Measurements from ENCODE around the gene DMC1. TPM values are rescaled to one million over a fixed set of nuclear protein-coding genes. Genes with fewer than 3 reads are reported as not detected.

DMC1 gene
- total and polyA plus RNA-seq, 11 donors, result 0.12 to 2.4 (median 0.51) TPM

DNA sequence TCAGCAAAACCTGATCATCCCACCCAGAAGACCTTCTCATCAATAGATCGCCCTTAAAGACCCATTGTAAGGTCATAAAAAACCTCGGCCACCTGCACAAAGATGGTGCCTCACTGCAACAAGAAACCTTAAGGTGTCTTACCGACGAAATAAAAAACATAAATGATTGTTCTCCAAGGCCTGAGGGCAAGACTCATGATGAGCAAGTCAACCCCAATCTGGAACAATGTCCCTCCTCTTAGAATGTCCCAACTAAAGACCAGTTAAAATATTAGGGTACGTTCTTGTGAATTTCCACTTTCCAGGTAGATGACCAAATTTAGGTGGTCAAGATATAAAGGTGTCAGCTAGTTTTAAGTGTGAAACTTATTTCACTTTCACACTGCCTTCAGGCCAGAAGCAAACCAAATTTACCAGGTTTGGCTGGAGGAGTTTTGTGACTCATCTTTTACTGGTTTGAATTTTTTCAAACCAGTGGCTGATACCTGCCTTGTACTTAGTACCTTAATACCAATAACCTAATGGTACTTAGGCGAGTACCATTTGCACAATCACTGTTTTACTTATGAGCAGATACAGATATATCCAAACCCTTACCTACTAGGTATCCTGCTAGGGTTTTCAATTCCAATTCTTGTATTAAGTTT, 87.2 kb downstream of the DMC1 start:
- no peak overlapping the region for H3K27ac ChIP-seq
- DNase-seq, result no peak
- intact Hi-C loops (cut with DNase I), result no loop called here
- ATAC-seq, result no peak
- peaks cover 0 to 95% (median 90%) of the 10 kb centered on the region in 9 donors for H3K36me3 ChIP-seq
- WGBS, 4 donors, result 96 to 98% (median 97%) methylated on average over 6 of the region's 6 CpGs
- H3K4me1 ChIP-seq, result peaks cover 0 to 14% (median 0%) of the 10 kb centered on the region in 12 donors
- TF ChIP-seq, protein P1, sequence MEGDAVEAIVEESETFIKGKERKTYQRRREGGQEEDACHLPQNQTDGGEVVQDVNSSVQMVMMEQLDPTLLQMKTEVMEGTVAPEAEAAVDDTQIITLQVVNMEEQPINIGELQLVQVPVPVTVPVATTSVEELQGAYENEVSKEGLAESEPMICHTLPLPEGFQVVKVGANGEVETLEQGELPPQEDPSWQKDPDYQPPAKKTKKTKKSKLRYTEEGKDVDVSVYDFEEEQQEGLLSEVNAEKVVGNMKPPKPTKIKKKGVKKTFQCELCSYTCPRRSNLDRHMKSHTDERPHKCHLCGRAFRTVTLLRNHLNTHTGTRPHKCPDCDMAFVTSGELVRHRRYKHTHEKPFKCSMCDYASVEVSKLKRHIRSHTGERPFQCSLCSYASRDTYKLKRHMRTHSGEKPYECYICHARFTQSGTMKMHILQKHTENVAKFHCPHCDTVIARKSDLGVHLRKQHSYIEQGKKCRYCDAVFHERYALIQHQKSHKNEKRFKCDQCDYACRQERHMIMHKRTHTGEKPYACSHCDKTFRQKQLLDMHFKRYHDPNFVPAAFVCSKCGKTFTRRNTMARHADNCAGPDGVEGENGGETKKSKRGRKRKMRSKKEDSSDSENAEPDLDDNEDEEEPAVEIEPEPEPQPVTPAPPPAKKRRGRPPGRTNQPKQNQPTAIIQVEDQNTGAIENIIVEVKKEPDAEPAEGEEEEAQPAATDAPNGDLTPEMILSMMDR (IDR thresholded peaks at IDR 0.05), result no peak
- TF ChIP-seq POLR2A (IDR thresholded peaks at IDR 0.05), result no peak
- no peaks in the 10 kb centered on the region for H3K9me3 ChIP-seq
- no peak overlapping the region for H3K4me3 ChIP-seq
- no peaks in the 10 kb centered on the region for H3K27me3 ChIP-seq

DNA sequence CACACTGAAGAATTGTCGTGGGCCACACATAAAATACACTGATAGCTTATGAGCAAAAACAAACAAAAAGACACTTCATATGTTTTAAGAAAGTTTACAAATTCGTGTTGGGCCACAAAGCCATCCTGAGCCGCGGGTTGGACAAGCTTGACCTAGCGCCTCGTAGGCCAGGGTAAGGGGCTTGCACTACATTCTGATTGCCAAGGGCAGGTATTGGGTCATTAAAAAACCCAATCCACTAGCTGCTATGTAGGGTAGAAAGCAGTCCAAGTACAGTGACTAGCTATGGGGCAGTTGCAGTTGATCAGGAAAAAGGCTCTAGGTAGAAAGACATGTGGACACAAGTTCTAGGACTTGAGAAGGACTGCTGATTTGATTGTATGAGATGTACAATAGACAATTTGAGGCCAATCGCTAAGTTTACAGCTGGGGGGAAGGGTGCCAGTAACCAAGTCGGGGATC, 88.1 kb downstream of the DMC1 start:
- peak in 2 of 4 donors; percentile 13 to 14 for ATAC-seq
- H3K4me1 ChIP-seq, result peaks cover 0 to 14% (median 0%) of the 10 kb centered on the region in 12 donors
- intact Hi-C loops (cut with DNase I), result no loop called here
- no peak overlapping the region for H3K4me3 ChIP-seq
- no peak overlapping the region for H3K27ac ChIP-seq
- TF ChIP-seq, protein P1 (IDR thresholded peaks at IDR 0.05), result no peak
- no peak for TF ChIP-seq POLR2A (IDR thresholded peaks at IDR 0.05)
- no peaks in the 10 kb centered on the region for H3K9me3 ChIP-seq
- DNase-seq, result peak in 1 of 5 donors; percentile 36
- peaks cover 0 to 94% (median 82%) of the 10 kb centered on the region in 9 donors for H3K36me3 ChIP-seq
- no peaks in the 10 kb centered on the region for H3K27me3 ChIP-seq
- WGBS, 4 donors, result 91 to 94% (median 92%) methylated on average over 8 of the region's 8 CpGs

DNA sequence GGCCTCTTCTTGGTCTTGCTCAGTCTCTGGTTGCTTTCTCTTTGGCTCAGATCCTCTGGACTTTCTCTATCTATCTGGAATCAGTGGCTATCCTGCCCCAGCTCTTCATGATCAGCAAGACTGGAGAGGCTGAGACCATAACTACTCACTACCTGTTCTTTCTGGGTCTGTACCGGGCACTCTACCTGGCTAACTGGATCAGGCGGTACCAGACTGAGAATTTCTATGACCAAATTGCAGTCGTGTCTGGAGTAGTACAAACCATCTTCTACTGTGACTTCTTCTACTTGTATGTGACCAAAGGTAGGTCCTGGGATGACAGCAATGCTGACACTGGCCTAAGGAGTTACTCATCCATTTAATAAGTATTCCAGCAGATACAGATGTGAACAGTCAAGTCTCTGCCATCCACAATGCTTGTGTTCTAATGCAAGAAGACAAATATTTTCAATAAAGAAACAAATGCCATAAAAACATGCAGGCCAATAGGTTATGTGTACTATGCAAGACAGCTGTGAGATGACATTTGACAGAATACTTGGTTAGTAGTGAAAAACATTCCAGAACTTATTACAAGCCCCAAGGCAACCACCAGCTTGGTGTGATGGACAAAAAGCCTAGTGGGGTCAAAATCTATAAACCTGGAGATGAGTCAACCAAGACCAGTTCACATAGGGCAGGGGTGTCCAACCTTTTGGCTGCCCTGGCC, 88.7 kb downstream of the DMC1 start:
- peaks cover 0 to 13% (median 0%) of the 10 kb centered on the region in 12 donors for H3K4me1 ChIP-seq
- no peak overlapping the region for H3K4me3 ChIP-seq
- intact Hi-C loops (cut with DNase I), result no loop called here
- H3K27me3 ChIP-seq, result no peaks in the 10 kb centered on the region
- ATAC-seq, result peak in 1 of 4 donors; percentile 5
- 84 to 93% (median 90%) methylated on average over 3 of the region's 3 CpGs for WGBS, 4 donors
- DNase-seq, result no peak
- peak overlapping the region in 2 of 12 donors; percentile 1 to 21 for H3K27ac ChIP-seq
- H3K9me3 ChIP-seq, result no peaks in the 10 kb centered on the region
- H3K36me3 ChIP-seq, result peaks cover 0 to 91% (median 76%) of the 10 kb centered on the region in 9 donors
- no peak for TF ChIP-seq POLR2A (IDR thresholded peaks at IDR 0.05)
- TF ChIP-seq, protein P1 (IDR thresholded peaks at IDR 0.05), result no peak
